HCEC 1CT (cell line): ENCODE data around the gene TNRC6C.
A peak's percentile ranks its signal among the peaks of the same experiment; 100 is the strongest.
"Not testable (repeated sequence)": the region's sequence is repeated elsewhere in the genome, so short reads cannot be mapped to it uniquely, and the experiment has no call there.

ENCODE experiments used
- DNase-seq: peaks from one replicate; pipeline ENCODE4 v3.0.0-alpha.2; 2017

Gene TNRC6C

GRCh38 chr17:77965352-77965751, 6.8 kb downstream of the TNRC6C start:
- no peak for DNase-seq

- DNase-seq = no peak
Observed at GRCh38 chr17:77966476-77966875, 8.0 kb downstream of the TNRC6C start.

- DNase-seq = no peak
Observed at GRCh38 chr17:77968788-77969187, 10.3 kb downstream of the TNRC6C start.

- not testable (repeated sequence) for DNase-seq
Observed at GRCh38 chr17:77972271-77972670, 13.8 kb downstream of the TNRC6C start.

GRCh38 chr17:77973953-77974352, 15.4 kb downstream of the TNRC6C start:
- DNase-seq = no peak

GRCh38 chr17:77974396-77974795, 15.9 kb downstream of the TNRC6C start:
- no peak for DNase-seq

GRCh38 chr17:77982430-77982829, 23.9 kb downstream of the TNRC6C start:
- not testable (repeated sequence) for DNase-seq

GRCh38 chr17:77990301-77990700, 31.8 kb downstream of the TNRC6C start:
- DNase-seq = no peak

- not testable (repeated sequence) for DNase-seq
Observed at GRCh38 chr17:77993735-77994134, 35.2 kb downstream of the TNRC6C start.

- DNase-seq = no peak
Observed at GRCh38 chr17:77995146-77995852, 36.8 kb downstream of the TNRC6C start.

GRCh38 chr17:77996256-77996655, 37.8 kb downstream of the TNRC6C start:
- DNase-seq = no peak

GRCh38 chr17:77999413-78000173, 41.1 kb downstream of the TNRC6C start:
- DNase-seq = peak; percentile 3

GRCh38 chr17:78000341-78000740, 41.8 kb downstream of the TNRC6C start:
- DNase-seq = peak; percentile 13

GRCh38 chr17:78001182-78001581, 42.7 kb downstream of the TNRC6C start:
- no peak for DNase-seq

GRCh38 chr17:78001612-78002011, 43.1 kb downstream of the TNRC6C start:
- no peak for DNase-seq

GRCh38 chr17:78002166-78002565, 43.7 kb downstream of the TNRC6C start:
- no peak for DNase-seq

- DNase-seq = no peak
Observed at GRCh38 chr17:78005452-78006171, 47.1 kb downstream of the TNRC6C start.

GRCh38 chr17:78006338-78006737, 47.8 kb downstream of the TNRC6C start:
- no peak for DNase-seq

- DNase-seq = no peak
Observed at GRCh38 chr17:78007647-78008046, 49.1 kb downstream of the TNRC6C start.

- no peak for DNase-seq
Observed at GRCh38 chr17:78010759-78011158, 52.3 kb downstream of the TNRC6C start.

GRCh38 chr17:78012428-78012827, 53.9 kb downstream of the TNRC6C start:
- DNase-seq = no peak

GRCh38 chr17:78013683-78014467, 55.4 kb downstream of the TNRC6C start:
- DNase-seq = peak; percentile 57

GRCh38 chr17:78014646-78015045, 56.1 kb downstream of the TNRC6C start:
- DNase-seq = no peak
